Liver (tissue), 10 donors: ENCODE measurements around the gene ERCC3. TPM values are rescaled to one million over a fixed set of nuclear protein-coding genes. Genes with fewer than 3 reads are reported as not detected.
"Not testable (repeated sequence)": the region's sequence is repeated elsewhere in the genome, so short reads cannot be mapped to it uniquely, and the experiment has no call there.

Experiments used
- DNase-seq: peaks from one replicate; pipeline ENCODE4 v3.0.0-alpha.2; 2017; ENCODE audit warnings: low spot score
- H3K27ac ChIP-seq, 2 donors: one replicate each; pipeline ENCODE4 v1.7.0; 2013; ENCODE audit warnings: inconsistent platforms in 2 of 2, low read length in 2 of 2, control low read depth in 1 of 2, low read depth in 1 of 2, mild to moderate bottlenecking in 1 of 2
- H3K27me3 ChIP-seq, 4 donors: one replicate each; pipeline versions ENCODE4 v1.6.1 to v1.7.0; 2013; ENCODE audit warnings: low read length in 3 of 4, inconsistent platforms in 1 of 4, mild to moderate bottlenecking in 1 of 4, moderate library complexity in 1 of 4; ENCODE audit not compliant: control insufficient read depth in 4 of 4, insufficient read depth in 4 of 4
- H3K36me3 ChIP-seq, 4 donors: one replicate each; pipeline versions ENCODE4 v1.6.1 to v1.7.0; 2013; ENCODE audit warnings: low read length in 3 of 4, mild to moderate bottlenecking in 3 of 4, low read depth in 1 of 4, moderate library complexity in 1 of 4; ENCODE audit not compliant: control insufficient read depth in 4 of 4, insufficient read depth in 3 of 4
- H3K4me1 ChIP-seq, 4 donors: one replicate each; pipeline versions ENCODE4 v1.6.1 to v1.7.0; 2013; ENCODE audit warnings: low read length in 3 of 4, mild to moderate bottlenecking in 3 of 4, moderate library complexity in 1 of 4; ENCODE audit not compliant: control insufficient read depth in 4 of 4, insufficient read depth in 4 of 4
- H3K4me3 ChIP-seq, 3 donors: one replicate each; pipeline versions ENCODE4 v1.6.1 to v1.7.0; 2013; ENCODE audit warnings: low read length in 3 of 3, control low read depth in 1 of 3, low read depth in 1 of 3, mild to moderate bottlenecking in 1 of 3
- H3K9ac ChIP-seq, 2 donors: one replicate each; pipeline ENCODE4 v1.7.0; 2013; ENCODE audit warnings: low read length in 2 of 2, mild to moderate bottlenecking in 2 of 2, moderate library complexity in 2 of 2, control low read depth in 1 of 2, low read depth in 1 of 2
- H3K9me3 ChIP-seq, 4 donors: one replicate each; pipeline versions ENCODE4 v1.6.1 to v1.7.0; 2013; ENCODE audit warnings: low read length in 3 of 4; ENCODE audit not compliant: control insufficient read depth in 4 of 4
- ATF3 ChIP-seq: IDR thresholded peaks from 2 replicates; pipeline ENCODE4 v1.6.1; 2016; ENCODE audit warnings: antibody characterized with exemption
- CTCF ChIP-seq: fragments of 150-350 bp; IDR thresholded peaks from 2 replicates; pipeline ENCODE4 v1.5.1; 2017; ENCODE audit warnings: improper control_type of control experiment, low read depth, low read length; ENCODE audit not compliant: missing input control
- EGR1 ChIP-seq, 2 donors: IDR thresholded peaks; 2 replicates each; pipeline ENCODE4 v1.6.1; 2016 to 2018; ENCODE audit warnings: antibody characterized with exemption in 2 of 2, low read depth in 2 of 2
- FOXA1 ChIP-seq: IDR thresholded peaks from 2 replicates; pipeline ENCODE4 v1.6.1; 2016; ENCODE audit warnings: antibody characterized with exemption
- FOXA2 ChIP-seq: IDR thresholded peaks from 2 replicates; pipeline ENCODE4 v1.6.1; 2016; ENCODE audit warnings: antibody characterized with exemption
- GABPA ChIP-seq, 2 donors: IDR thresholded peaks in 1 of 2; conservative IDR thresholded peaks in 1 of 2; 2 replicates each; pipeline ENCODE4 v1.6.1; 2016; ENCODE audit warnings: antibody characterized with exemption in 2 of 2, mild to moderate bottlenecking in 1 of 2, moderate library complexity in 1 of 2
- HNF4G ChIP-seq: IDR thresholded peaks from 2 replicates; pipeline ENCODE4 v1.6.1; 2016; ENCODE audit warnings: antibody characterized with exemption
- JUND ChIP-seq, 2 donors: IDR thresholded peaks; 2 replicates each; pipeline ENCODE4 v1.6.1; 2016; ENCODE audit warnings: antibody characterized with exemption in 2 of 2
- MAX ChIP-seq: IDR thresholded peaks from 2 replicates; pipeline ENCODE4 v1.6.1; 2016; ENCODE audit warnings: antibody characterized with exemption
- NR2F2 ChIP-seq: IDR thresholded peaks from 2 replicates; pipeline ENCODE4 v1.6.1; 2016; ENCODE audit warnings: antibody characterized with exemption
- RAD21 ChIP-seq, 2 donors: IDR thresholded peaks; 2 replicates each; pipeline ENCODE4 v1.6.1; 2016; ENCODE audit warnings: antibody characterized with exemption in 2 of 2, mild to moderate bottlenecking in 2 of 2
- REST ChIP-seq: IDR thresholded peaks from 2 replicates; pipeline ENCODE4 v1.6.1; 2016; ENCODE audit warnings: antibody characterized with exemption, mild to moderate bottlenecking
- RXRA ChIP-seq, 2 donors: IDR thresholded peaks; 2 replicates each; pipeline ENCODE4 v1.6.1; 2017 to 2018; ENCODE audit warnings: antibody characterized with exemption in 2 of 2, mild to moderate bottlenecking in 1 of 2
- SP1 ChIP-seq: IDR thresholded peaks from 2 replicates; pipeline ENCODE4 v1.6.1; 2018; ENCODE audit warnings: antibody characterized with exemption, mild to moderate bottlenecking
- TAF1 ChIP-seq: conservative IDR thresholded peaks from 2 replicates; pipeline ENCODE4 v1.6.1; 2016; ENCODE audit warnings: antibody characterized with exemption, mild to moderate bottlenecking
- YY1 ChIP-seq: IDR thresholded peaks from 2 replicates; pipeline ENCODE4 v1.6.1; 2016; ENCODE audit warnings: antibody characterized with exemption, mild to moderate bottlenecking
- ZBTB33 ChIP-seq: IDR thresholded peaks from 2 replicates; pipeline ENCODE4 v1.6.1; 2016; ENCODE audit warnings: antibody characterized with exemption
- WGBS: extraction: QIAGEN DNeasy Blood & Tissue Kit; methylation state at CpG from one replicate; pipeline ENCODE4 v1.1.7; 2013; 5-methylcytosine and 5-hydroxymethylcytosine counted together
- polyA plus RNA-seq, 2 donors: library from polyadenylated mRNA; stranded (reverse) in 1 of 2; unstranded in 1 of 2; fragments of 200-250 nt in 1 of 2; fragments of >200 nt in 1 of 2; fragmentation: Nextera tagmentation in 1 of 2; extraction: Ambion mirVana in 1 of 2; gene quantifications; one replicate each; pipeline versions ENCODE4 v1.2.1 to v1.2.3, GENCODE V29; 2013 to 2015
- small RNA-seq: library from RNA; depleted of rRNA; stranded (forward); fragments of <200 nt; gene quantifications from one replicate; pipeline ENCODE3, GENCODE V24; 2014
- total RNA-seq, 2 donors: library from RNA; depleted of rRNA; stranded (reverse); fragments of >200 nt; gene quantifications; one replicate each; pipeline ENCODE4 v1.2.3, GENCODE V29; 2014
- donor health status: healthy.
- donor health status: healthy.
- donor health status: healthy.
- donor health status: healthy.
- donor health status: healthy.

ERCC3 gene
- total and polyA plus RNA-seq, 4 donors: 12.4 to 38.3 (median 17.4) TPM

GRCh38 chr2:127214201-127214600 is 79.7 kb downstream of the ERCC3 start:
- not testable (repeated sequence) for H3K27ac ChIP-seq, H3K27me3 ChIP-seq, H3K4me3 ChIP-seq, H3K36me3 ChIP-seq, H3K9me3 ChIP-seq, H3K9ac ChIP-seq, H3K4me1 ChIP-seq, DNase-seq
- 97% methylated on average over 2 of the region's 2 CpGs for WGBS

GRCh38 chr2:127208313-127208712 is 85.6 kb downstream of the ERCC3 start:
- no peaks in the 10 kb centered on the region for H3K9me3 ChIP-seq
- TF ChIP-seq SP1: no peak
- TF ChIP-seq JUND (IDR thresholded peaks at IDR 0.05): no peak
- no peak for TF ChIP-seq NR2F2
- no peak for TF ChIP-seq ZBTB33
- TF ChIP-seq HNF4G: no peak
- no peak for TF ChIP-seq FOXA2
- no peak for TF ChIP-seq MAX
- no peak for TF ChIP-seq YY1
- no peak for TF ChIP-seq REST
- no peak for TF ChIP-seq ATF3
- no peak for TF ChIP-seq GABPA (IDR thresholded peaks at IDR 0.05 in 1 of 2, conservative IDR thresholded peaks at IDR 0.05 in 1 of 2)
- TF ChIP-seq FOXA1: no peak
- TF ChIP-seq EGR1 (IDR thresholded peaks at IDR 0.05; ENCODE audit: low read depth in 2 of 2): no peak
- TF ChIP-seq RXRA (IDR thresholded peaks at IDR 0.05): no peak
- no peak for TF ChIP-seq TAF1
- TF ChIP-seq RAD21 (IDR thresholded peaks at IDR 0.05): no peak
- no peak for TF ChIP-seq CTCF
- DNase-seq: no peak
- H3K9ac ChIP-seq: no peak overlapping the region
- no peaks in the 10 kb centered on the region for H3K4me1 ChIP-seq
- H3K27ac ChIP-seq: no peak overlapping the region
- H3K36me3 ChIP-seq: no peaks in the 10 kb centered on the region
- H3K27me3 ChIP-seq: no peaks in the 10 kb centered on the region
- WGBS: 86% methylated on average over 4 of the region's 4 CpGs
- no peak overlapping the region for H3K4me3 ChIP-seq

Small RNA genes lying within 50 kb of the gene (small RNA-seq; reads per million reads assigned to genes)
- gene RNU6-1147P: not detected

Other genes starting within 250 kb of the ERCC3 start
- gene BIN1, start 187.0 kb downstream of the ERCC3 start, total RNA-seq: 10 to 100 TPM; 16.7 to 21.5 TPM
- 10 to 100 TPM; 13.3 TPM for gene BIN1, start 187.0 kb downstream of the ERCC3 start, polyA plus RNA-seq
- under 1 TPM; 0.05 to 0.08 TPM for gene CYP27C1, start 73.8 kb downstream of the ERCC3 start, total RNA-seq
- under 1 TPM; 0.02 to 0.14 TPM for gene CYP27C1, start 73.8 kb downstream of the ERCC3 start, polyA plus RNA-seq
- 10 to 100 TPM; 22.0 to 46.2 TPM for gene MAP3K2, start 93.8 kb upstream of the ERCC3 start, total RNA-seq
- 10 to 100 TPM in 1 of 2 donors, 1 to 10 TPM in 1; 5.9 to 12.1 TPM for gene MAP3K2, start 93.8 kb upstream of the ERCC3 start, polyA plus RNA-seq
- 100 to 1,000 TPM; 150 to 376 TPM for gene PROC, start 124.3 kb upstream of the ERCC3 start, total RNA-seq
- 100 to 1,000 TPM; 305 to 407 TPM for gene PROC, start 124.3 kb upstream of the ERCC3 start, polyA plus RNA-seq
- 10 to 100 TPM; 20.7 to 28.9 TPM for gene IWS1, start 232.3 kb upstream of the ERCC3 start, total RNA-seq
- gene IWS1, start 232.3 kb upstream of the ERCC3 start, polyA plus RNA-seq: 10 to 100 TPM; 13.0 to 24.9 TPM
- gene MYO7B, start 241.5 kb upstream of the ERCC3 start, total RNA-seq: 1 to 10 TPM in 1 of 2 donors, under 1 TPM in 1; 0.17 to 1.1 TPM
- 1 to 10 TPM in 1 of 2 donors, under 1 TPM in 1; 0.15 to 1.1 TPM for gene MYO7B, start 241.5 kb upstream of the ERCC3 start, polyA plus RNA-seq